ENCODE measurements around the gene CLDN24. TPM values are rescaled to one million over a fixed set of nuclear protein-coding genes. Genes with fewer than 3 reads are reported as not detected.

Gene CLDN24
- total RNA-seq, 6 donors from 2014 or later = not detected

DNA sequence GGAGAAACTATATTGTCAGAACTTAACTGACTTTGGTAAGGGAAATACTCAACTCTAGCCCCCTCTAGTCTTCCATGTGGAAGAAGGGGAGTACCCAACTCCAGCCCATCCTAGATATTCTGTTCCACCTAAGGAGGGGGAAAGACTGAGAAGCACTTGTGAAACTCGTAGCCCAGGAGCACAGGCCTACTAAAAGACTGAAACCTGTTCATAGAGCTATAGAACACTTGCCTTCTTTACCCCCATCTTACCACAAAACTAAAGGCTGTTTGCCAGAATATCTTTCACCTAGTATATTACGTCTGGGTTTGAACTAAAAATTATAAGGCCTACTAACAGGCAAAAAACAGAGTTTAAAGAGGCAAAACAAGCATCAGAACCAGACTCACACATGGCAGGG is 17.7 kb downstream of the CLDN24 start:
- no peaks in the 10 kb centered on the region for H3K9me3 ChIP-seq
- no peak overlapping the region for H3K4me3 ChIP-seq
- H3K36me3 ChIP-seq = peaks cover 0 to 7% (median 0%) of the 10 kb centered on the region in 4 donors
- no peak overlapping the region for H3K27ac ChIP-seq
- no peak for ATAC-seq (ENCODE audit: low FRiP score in 2 of 2)
- no peaks in the 10 kb centered on the region for H3K27me3 ChIP-seq
- WGBS, 2 donors = 89 to 93% methylated on average over 2 of the region's 2 CpGs
- TF ChIP-seq EP300 (IDR thresholded peaks at IDR 0.05) (no peak), POLR2A (IDR thresholded peaks at IDR 0.05) (no peak), POLR2AphosphoS5 (IDR thresholded peaks at IDR 0.05) (no peak), CTCF (IDR thresholded peaks at IDR 0.05) (no peak)
- no peaks in the 10 kb centered on the region for H3K4me1 ChIP-seq
- no peak for DNase-seq

- Histone ChIP-seq H3K4me1 (no peaks in the 10 kb centered on the region), H3K9me3 (no peaks in the 10 kb centered on the region), H3K36me3 (peaks cover 0 to 7% (median 0%) of the 10 kb centered on the region in 4 donors), H3K4me3 (no peak overlapping the region), H3K27ac (no peak overlapping the region), H3K27me3 (no peaks in the 10 kb centered on the region)
- no peak for TF ChIP-seq POLR2AphosphoS5 (IDR thresholded peaks at IDR 0.05)
- TF ChIP-seq POLR2A (IDR thresholded peaks at IDR 0.05) = no peak
- no peak for TF ChIP-seq CTCF (IDR thresholded peaks at IDR 0.05)
- TF ChIP-seq EP300 (IDR thresholded peaks at IDR 0.05) = no peak
- ATAC-seq (ENCODE audit: low FRiP score in 2 of 2) (no peak), DNase-seq (no peak)
- 78 to 93% methylated on average over 4 of the region's 4 CpGs for WGBS, 2 donors
These were observed 18.2 kb downstream of the CLDN24 start for GRCh38 chr4:183304067-183304466.

GRCh38 chr4:183303301-183303700 is 18.9 kb downstream of the CLDN24 start:
- no peaks in the 10 kb centered on the region for H3K9me3 ChIP-seq
- ATAC-seq (ENCODE audit: low FRiP score in 2 of 2) = peak in 1 of 2 donors; percentile 60
- DNase-seq = no peak
- no peak for TF ChIP-seq CTCF (IDR thresholded peaks at IDR 0.05)
- no peak for TF ChIP-seq POLR2A (IDR thresholded peaks at IDR 0.05)
- no peak for TF ChIP-seq EP300 (IDR thresholded peaks at IDR 0.05)
- no peak for TF ChIP-seq POLR2AphosphoS5 (IDR thresholded peaks at IDR 0.05)
- 62 to 73% methylated on average over 4 of the region's 4 CpGs for WGBS, 2 donors
- H3K36me3 ChIP-seq = peaks cover 0 to 7% (median 0%) of the 10 kb centered on the region in 4 donors
- H3K27me3 ChIP-seq = no peaks in the 10 kb centered on the region
- H3K4me1 ChIP-seq = no peaks in the 10 kb centered on the region
- no peak overlapping the region for H3K4me3 ChIP-seq
- H3K27ac ChIP-seq = no peak overlapping the region

DNA sequence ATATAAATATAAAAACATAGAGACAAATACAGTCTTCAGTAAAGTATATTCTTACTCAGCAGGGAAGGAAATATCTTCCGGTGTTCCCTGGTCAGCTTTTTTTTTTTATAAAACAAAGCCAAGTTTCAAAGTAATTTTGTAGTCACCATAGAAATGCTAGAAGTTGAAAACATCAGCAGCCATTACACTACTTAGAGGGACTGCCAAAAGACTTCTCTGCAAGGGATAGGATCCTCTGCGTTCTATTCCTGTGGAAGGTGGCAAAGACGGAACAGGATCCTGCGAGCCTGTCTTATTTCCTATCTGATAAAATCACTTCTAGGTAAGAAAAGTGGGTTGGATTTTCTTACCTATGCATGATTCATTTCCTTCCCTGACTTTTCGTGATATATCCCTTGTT is 21.6 kb downstream of the CLDN24 start:
- H3K27ac ChIP-seq = no peak overlapping the region
- no peak for DNase-seq
- no peaks in the 10 kb centered on the region for H3K27me3 ChIP-seq
- TF ChIP-seq POLR2A (IDR thresholded peaks at IDR 0.05) = no peak
- no peak for TF ChIP-seq CTCF (IDR thresholded peaks at IDR 0.05)
- TF ChIP-seq POLR2AphosphoS5 (IDR thresholded peaks at IDR 0.05) = no peak
- no peak for TF ChIP-seq EP300 (IDR thresholded peaks at IDR 0.05)
- H3K4me3 ChIP-seq = no peak overlapping the region
- H3K36me3 ChIP-seq = peaks cover 0 to 18% (median 7%) of the 10 kb centered on the region in 4 donors
- no peak for ATAC-seq (ENCODE audit: low FRiP score in 2 of 2)
- WGBS, 2 donors = 77 to 81% methylated on average over 5 of the region's 5 CpGs
- H3K9me3 ChIP-seq = no peaks in the 10 kb centered on the region
- H3K4me1 ChIP-seq = no peaks in the 10 kb centered on the region

DNA sequence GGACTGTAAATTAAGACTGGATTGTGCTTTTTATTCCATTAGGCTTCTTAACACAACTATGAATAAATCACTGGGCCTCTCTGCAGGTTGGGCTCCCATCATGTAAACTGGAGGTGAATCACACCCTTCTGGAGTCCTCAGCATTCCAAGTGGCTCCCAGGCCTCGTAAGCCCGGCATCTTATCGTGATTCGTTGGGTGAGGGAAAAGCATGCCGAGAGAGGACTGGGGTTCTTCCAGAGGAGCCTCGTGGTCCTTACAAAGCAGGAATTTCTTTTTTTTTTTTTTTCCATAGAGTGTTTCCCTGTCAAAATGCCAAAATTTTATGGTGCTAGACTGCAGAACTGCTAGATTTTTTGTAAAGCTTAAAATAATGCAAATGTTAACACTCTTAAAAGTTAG is 22.2 kb downstream of the CLDN24 start:
- DNase-seq = peak in 1 of 2 donors; percentile 63
- Histone ChIP-seq H3K4me1 (no peaks in the 10 kb centered on the region), H3K27ac (no peak overlapping the region), H3K27me3 (no peaks in the 10 kb centered on the region), H3K36me3 (peaks cover 0 to 21% (median 11%) of the 10 kb centered on the region in 4 donors), H3K9me3 (no peaks in the 10 kb centered on the region), H3K4me3 (no peak overlapping the region)
- ATAC-seq (ENCODE audit: low FRiP score in 2 of 2) = peak; percentile 40 to 86
- WGBS, 2 donors = 55 to 63% methylated on average over 6 of the region's 6 CpGs
- TF ChIP-seq EP300 (IDR thresholded peaks at IDR 0.05) (no peak), POLR2A (IDR thresholded peaks at IDR 0.05) (no peak), POLR2AphosphoS5 (IDR thresholded peaks at IDR 0.05) (no peak), CTCF (IDR thresholded peaks at IDR 0.05) (no peak)

Measured in upper lobe of left lung (tissue), 6 donors.